GM23248 (cell line): ENCODE results near the gene TMEM131L. TPM values are rescaled to one million over a fixed set of nuclear protein-coding genes. Genes with fewer than 3 reads are reported as not detected.

Experiments
- DNase-seq: peaks from one replicate; pipeline ENCODE4 v3.0.0-alpha.2; 2015
- H2AFZ ChIP-seq: fragments of 200-600 bp; sonication (generic); 2 replicates; pipeline ENCODE4 v1.6.1; 2016; ENCODE audit warnings: antibody characterized with exemption
- H3F3A ChIP-seq: fragments of 200-600 bp; sonication (generic); 2 replicates; pipeline ENCODE4 v1.6.1; 2016; ENCODE audit warnings: mild to moderate bottlenecking, antibody characterized with exemption, mixed run types; ENCODE audit not compliant: insufficient read depth
- H3K27ac ChIP-seq: fragments of 200-600 bp; sonication (generic); 2 replicates; pipeline ENCODE4 v1.5.1; 2016; ENCODE audit warnings: mild to moderate bottlenecking
- H3K27me3 ChIP-seq: fragments of 200-600 bp; sonication (generic); replicated peaks from 2 replicates; pipeline ENCODE4 v1.6.1; 2016; ENCODE audit warnings: mild to moderate bottlenecking; ENCODE audit not compliant: insufficient read depth
- H3K36me3 ChIP-seq: fragments of 200-600 bp; sonication (generic); 2 replicates; pipeline ENCODE4 v1.6.1; 2016; ENCODE audit warnings: low read depth, mild to moderate bottlenecking
- H3K4me1 ChIP-seq: fragments of 200-600 bp; sonication (generic); 2 replicates; pipeline ENCODE4 v1.6.1; 2016; ENCODE audit warnings: mild to moderate bottlenecking; ENCODE audit not compliant: insufficient read depth
- H3K4me2 ChIP-seq: fragments of 200-600 bp; sonication (generic); one replicate; pipeline ENCODE4 v1.6.1; 2016; ENCODE audit warnings: mild to moderate bottlenecking; ENCODE audit not compliant: unreplicated experiment
- H3K4me3 ChIP-seq: fragments of 200-600 bp; sonication (generic); 2 replicates; pipeline ENCODE4 v1.5.1; 2016; ENCODE audit warnings: mild to moderate bottlenecking
- H3K79me2 ChIP-seq: fragments of 200-600 bp; sonication (generic); 2 replicates; pipeline ENCODE4 v1.6.1; 2016; ENCODE audit warnings: mild to moderate bottlenecking; ENCODE audit not compliant: insufficient read depth
- H3K9ac ChIP-seq: fragments of 200-600 bp; sonication (generic); 2 replicates; pipeline ENCODE4 v1.6.1; 2016; ENCODE audit warnings: mild to moderate bottlenecking
- H3K9me2 ChIP-seq: fragments of 200-600 bp; sonication (generic); 2 replicates; pipeline ENCODE4 v1.6.1; 2016; ENCODE audit warnings: mixed run types, mild to moderate bottlenecking, moderate library complexity; ENCODE audit not compliant: insufficient read depth
- H3K9me3 ChIP-seq: fragments of 200-600 bp; sonication (generic); one replicate; pipeline ENCODE4 v1.6.1; 2017; ENCODE audit warnings: low read depth
- H4K20me1 ChIP-seq: fragments of 200-600 bp; sonication (generic); 2 replicates; pipeline ENCODE4 v1.6.0; 2016; ENCODE audit not compliant: insufficient read depth
- EZH2 ChIP-seq: fragments of 200-600 bp; sonication (generic); IDR thresholded peaks from 2 replicates; pipeline ENCODE4 v1.6.1; 2018; ENCODE audit warnings: antibody characterized with exemption, mild to moderate bottlenecking; ENCODE audit not compliant: insufficient read depth, poor library complexity, severe bottlenecking
- EZH2phosphoT487 ChIP-seq: fragments of 200-600 bp; sonication (generic); IDR thresholded peaks from 2 replicates; pipeline ENCODE4 v1.6.1; 2018; ENCODE audit warnings: antibody characterized with exemption, moderate library complexity, mild to moderate bottlenecking, low read depth; ENCODE audit not compliant: insufficient read depth
- WGBS, 2 experiments: methylation state at CpG; one replicate each; pipeline ENCODE4 v1.1.6; 2015 to 2017; ENCODE audit warnings: low lambda C conversion rate in 2 of 2, low coverage in 1 of 2; ENCODE audit errors: missing lambda C conversion rate in 2 of 2; 5-methylcytosine and 5-hydroxymethylcytosine counted together
- in situ Hi-C: fragments of 300-500 bp; cut with MboI; formaldehyde crosslinking; loops from 2 replicates; pipeline ENCODE4 v1.15.0; 2020
- polyA plus RNA-seq: library from polyadenylated mRNA; unstranded; fragments of >200 nt; fragmentation: Nextera tagmentation; extraction: Ambion mirVana; gene quantifications from 2 replicates; pipeline ENCODE4 v1.2.1, GENCODE V29; 2016
- total RNA-seq: library from RNA; depleted of rRNA; stranded (reverse); fragments of >200 nt; shearing (Covaris generic); gene quantifications from 2 replicates; pipeline ENCODE4 v1.2.3, GENCODE V29; 2014

The TMEM131L gene
- total and polyA plus RNA-seq, 2 experiments from 2014 or later: 8.7 to 11.1 TPM

DNA sequence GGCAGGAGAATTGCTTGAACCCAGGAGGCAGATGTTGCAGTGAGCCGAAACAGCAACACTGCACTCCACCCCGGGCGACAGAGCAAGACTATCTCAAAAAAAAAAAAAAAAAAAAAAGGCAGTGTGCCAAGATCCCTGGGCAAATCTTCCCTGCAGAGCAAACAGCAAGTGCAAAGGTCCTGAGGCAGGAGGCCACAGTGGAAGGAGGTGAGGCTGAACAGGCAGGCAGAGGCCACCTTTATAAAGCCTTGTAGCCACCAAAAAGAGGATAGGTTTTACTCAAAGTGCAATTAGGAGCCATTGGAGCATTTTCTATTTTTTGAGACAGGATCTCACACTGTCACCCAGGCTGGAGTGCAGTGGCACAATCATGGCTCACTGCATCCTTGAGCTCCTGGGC, 172.8 kb downstream of the TMEM131L start:
- Histone ChIP-seq H3K36me3 (peaks cover 5% of the 10 kb centered on the region; the same call in 1 of the 2 replicates), H4K20me1 (no peaks in the 10 kb centered on the region), H3K27ac (no peak overlapping the region), H3K9ac (no peak overlapping the region), H3F3A (no peaks in the 10 kb centered on the region), H2AFZ (no peak overlapping the region), H3K9me2 (no peaks in the 10 kb centered on the region), H3K9me3 (no peaks in the 10 kb centered on the region), H3K4me2 (no peak overlapping the region), H3K79me2 (no peaks in the 10 kb centered on the region), H3K27me3 (no peaks in the 10 kb centered on the region), H3K4me1 (no peaks in the 10 kb centered on the region), H3K4me3 (no peak overlapping the region)
- WGBS, 2 experiments: 62 to 100% methylated on average over 1 to 3 of the region's 3 CpGs
- DNase-seq: no peak
- in situ Hi-C loops: no loop called here
- TF ChIP-seq EZH2phosphoT487 (no peak), EZH2 (no peak)

DNA sequence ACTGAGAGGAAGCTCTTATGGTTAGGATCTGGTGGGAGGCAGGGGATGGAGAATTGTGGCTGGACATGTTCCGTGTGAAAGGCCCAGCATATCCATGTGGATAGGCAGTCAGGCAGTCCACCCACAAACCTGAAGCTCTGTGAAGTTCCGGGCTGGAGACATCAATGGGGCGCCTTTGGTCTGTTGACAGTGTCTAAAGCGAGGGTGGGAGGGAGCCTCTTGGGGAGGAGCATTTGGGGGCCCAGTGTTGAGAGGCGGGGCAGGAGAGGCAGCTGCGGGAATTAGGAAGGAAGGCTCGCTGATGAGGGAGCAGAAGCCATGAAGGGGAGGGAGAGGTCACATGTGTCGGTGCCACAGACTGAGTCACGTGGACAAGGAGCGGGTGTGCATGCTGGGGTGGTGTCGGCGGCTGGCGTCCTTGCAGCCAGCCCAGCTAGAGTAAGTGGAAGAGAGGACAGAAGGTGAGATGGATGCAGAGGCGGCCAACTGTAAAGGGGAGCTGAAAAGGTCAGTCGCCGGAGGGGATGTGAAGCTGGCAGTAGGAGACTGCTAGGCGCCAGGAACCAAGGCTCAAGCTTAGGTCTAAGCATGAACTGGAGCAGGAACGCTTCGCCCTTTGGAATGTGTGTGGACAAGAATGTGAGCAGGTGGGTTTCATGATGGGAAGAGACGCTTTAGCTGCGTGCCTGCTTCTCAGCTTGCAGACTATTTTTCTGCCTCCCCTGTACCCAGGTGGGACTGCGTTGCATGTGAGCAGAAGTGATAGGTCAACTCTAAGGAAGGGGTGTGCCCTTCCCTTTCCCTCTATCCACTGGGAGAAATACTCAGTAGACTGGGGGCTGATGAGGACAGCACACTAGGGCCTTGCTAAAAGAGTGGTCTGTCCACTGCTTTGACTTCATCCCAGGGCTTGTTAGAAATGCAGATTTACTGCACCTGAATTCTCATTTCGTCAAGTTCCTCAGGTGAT, 174.0 kb downstream of the TMEM131L start:
- in situ Hi-C loops: no loop called here
- Histone ChIP-seq H3K9ac (no peak overlapping the region), H3K79me2 (no peaks in the 10 kb centered on the region), H4K20me1 (no peaks in the 10 kb centered on the region), H3K27me3 (no peaks in the 10 kb centered on the region), H3K4me1 (no peaks in the 10 kb centered on the region), H3K4me2 (no peak overlapping the region), H3K9me3 (no peaks in the 10 kb centered on the region), H3K4me3 (no peak overlapping the region), H2AFZ (no peak overlapping the region), H3K36me3 (peaks cover 5% of the 10 kb centered on the region; the same call in 1 of the 2 replicates), H3K9me2 (no peaks in the 10 kb centered on the region), H3F3A (no peaks in the 10 kb centered on the region), H3K27ac (no peak overlapping the region)
- WGBS, 2 experiments: 89 to 92% methylated on average over 21 to 23 of the region's 23 CpGs
- DNase-seq: no peak
- TF ChIP-seq EZH2phosphoT487 (no peak), EZH2 (no peak)

DNA sequence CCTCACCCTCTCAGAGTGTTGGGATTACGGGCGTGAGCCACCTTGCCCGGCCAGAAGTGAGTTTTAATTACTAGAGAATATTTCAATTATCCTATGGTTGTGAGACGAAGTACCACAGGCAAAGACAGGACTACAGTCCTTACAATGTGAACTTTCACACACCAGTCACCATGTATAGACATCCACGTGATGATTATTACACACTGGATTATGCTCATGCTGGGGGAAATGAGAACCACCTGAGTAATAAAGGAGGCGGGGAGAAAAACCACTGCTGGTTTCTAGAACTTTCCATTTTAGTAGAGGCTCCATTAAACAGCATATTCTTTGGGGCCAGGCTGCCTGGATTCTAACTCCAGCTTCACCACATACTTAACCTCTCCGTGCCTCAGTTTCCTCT, 175.4 kb downstream of the TMEM131L start:
- Histone ChIP-seq H2AFZ (no peak overlapping the region), H4K20me1 (no peaks in the 10 kb centered on the region), H3K4me2 (no peak overlapping the region), H3F3A (no peaks in the 10 kb centered on the region), H3K9me2 (no peaks in the 10 kb centered on the region), H3K9me3 (no peaks in the 10 kb centered on the region), H3K9ac (no peak overlapping the region), H3K4me1 (no peaks in the 10 kb centered on the region), H3K4me3 (no peak overlapping the region), H3K36me3 (0 out of 2 replicates have a peak, but pooled peaks cover under 1% of the 10 kb centered on the region), H3K79me2 (no peaks in the 10 kb centered on the region), H3K27me3 (no peaks in the 10 kb centered on the region), H3K27ac (no peak overlapping the region)
- 76 to 78% methylated on average over 7 of the region's 7 CpGs for WGBS, 2 experiments
- in situ Hi-C loops: no loop called here
- TF ChIP-seq EZH2phosphoT487: no peak
- peak; percentile 20 for DNase-seq

DNA sequence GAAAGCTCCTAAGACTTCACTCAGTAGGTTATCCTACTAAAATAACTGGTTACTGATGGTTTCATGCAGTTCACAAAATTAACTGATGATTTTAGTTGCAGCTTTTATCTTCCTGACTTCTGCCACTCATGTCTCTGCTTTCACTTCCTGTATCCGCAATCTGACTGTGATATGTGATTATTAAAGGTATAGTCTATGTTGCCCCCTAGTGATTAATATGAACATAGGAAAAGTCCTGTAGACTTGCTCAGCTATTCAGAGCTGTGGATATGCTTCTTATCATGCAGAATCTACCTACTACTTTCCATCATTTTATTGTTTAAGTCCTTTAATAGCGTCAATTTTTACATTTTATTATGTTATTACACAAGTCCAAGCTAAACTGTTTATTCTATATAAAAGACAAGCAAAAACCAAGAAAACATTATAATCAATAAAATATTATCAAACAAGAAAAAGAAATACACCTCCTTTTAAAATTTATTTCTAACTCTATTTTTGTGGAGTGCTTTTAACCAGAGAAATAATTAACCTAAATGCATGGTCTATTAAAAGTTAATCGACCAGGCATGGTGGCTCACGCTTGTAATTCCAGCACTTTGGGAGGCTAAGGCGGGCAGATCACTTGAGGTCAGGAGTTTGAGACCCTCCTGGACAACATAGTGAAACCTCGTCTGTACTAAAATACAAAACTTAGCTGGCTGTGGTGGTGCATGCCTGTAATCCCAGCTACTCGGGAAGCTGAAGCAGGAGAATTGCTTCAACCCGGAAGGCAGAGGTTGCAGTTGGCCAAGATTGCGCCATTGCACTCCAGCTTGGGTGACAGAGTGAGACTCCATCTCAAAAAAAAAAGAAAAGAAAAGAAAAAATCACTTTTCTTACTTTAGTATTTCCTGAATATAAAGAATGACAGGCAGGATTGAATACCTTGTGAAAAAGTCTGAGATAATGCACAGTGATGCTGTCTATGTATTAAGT, 177.5 kb downstream of the TMEM131L start:
- no peaks in the 10 kb centered on the region for H3K27me3 ChIP-seq
- in situ Hi-C loops: no loop called here
- TF ChIP-seq EZH2phosphoT487 (no peak), EZH2 (no peak)
- H3K79me2 ChIP-seq: no peaks in the 10 kb centered on the region
- H3K9ac ChIP-seq: no peak overlapping the region
- no peaks in the 10 kb centered on the region for H3K36me3 ChIP-seq
- H3K9me3 ChIP-seq: no peaks in the 10 kb centered on the region
- no peak overlapping the region for H3K4me3 ChIP-seq
- no peaks in the 10 kb centered on the region for H3F3A ChIP-seq
- H3K9me2 ChIP-seq: no peaks in the 10 kb centered on the region
- H4K20me1 ChIP-seq: no peaks in the 10 kb centered on the region
- H2AFZ ChIP-seq: peak overlapping the region; percentile 41; the same call in 1 of the 2 replicates
- peak; percentile 59 for DNase-seq
- H3K4me1 ChIP-seq: no peaks in the 10 kb centered on the region
- H3K27ac ChIP-seq: no peak overlapping the region
- 80 to 83% methylated on average over 9 of the region's 9 CpGs for WGBS, 2 experiments
- H3K4me2 ChIP-seq: no peak overlapping the region
